ENCODE data around the gene OSBPL6. TPM values are rescaled to one million over a fixed set of nuclear protein-coding genes. Genes with fewer than 3 reads are reported as not detected.

Gene OSBPL6
- total RNA-seq, 1 experiment from 2014 or later, result 4.6 TPM

- Histone ChIP-seq H3K9me3 (ENCODE audit: control insufficient read depth, low read depth, low read length) (no peaks in the 10 kb centered on the region), H3K4ac (ENCODE audit: low read depth, low read length) (no peak overlapping the region), H3K4me2 (ENCODE audit: insufficient read depth, insufficient read length, low read length) (no peak overlapping the region), H2AFZ (ENCODE audit: low read length) (no peak overlapping the region), H2BK5ac (ENCODE audit: insufficient read length, low read length) (no peak overlapping the region), H2BK12ac (ENCODE audit: insufficient read length, low read depth, low read length) (no peak overlapping the region), H4K91ac (ENCODE audit: insufficient read length, low read depth, low read length) (no peak overlapping the region), H4K20me1 (ENCODE audit: control insufficient read depth, insufficient read depth, insufficient read length) (no peaks in the 10 kb centered on the region), H4K5ac (ENCODE audit: insufficient read length, low read depth, low read length) (no peak overlapping the region), H3K18ac (ENCODE audit: insufficient read length, low read depth, low read length) (no peak overlapping the region), H3K79me1 (ENCODE audit: insufficient read depth, low read depth, low read length, poor library complexity, severe bottlenecking) (no peaks in the 10 kb centered on the region), H3K27ac (ENCODE audit: insufficient read length, low read depth, low read length) (no peak overlapping the region), H3T11ph (ENCODE audit: low read length) (no peak overlapping the region), H3K23ac (ENCODE audit: insufficient read length, low read depth, low read length) (no peak overlapping the region), H3K14ac (ENCODE audit: insufficient read depth, low read length) (no peak overlapping the region), H3K27me3 (ENCODE audit: insufficient read depth, low read length) (no peaks in the 10 kb centered on the region), H2BK120ac (ENCODE audit: low read depth, low read length, poor library complexity, severe bottlenecking) (no peak overlapping the region), H3K56ac (ENCODE audit: insufficient read length, low read depth, low read length) (no peak overlapping the region), H2BK20ac (ENCODE audit: low read depth, low read length, poor library complexity, severe bottlenecking) (no peak overlapping the region), H2AK5ac (ENCODE audit: insufficient read length, low read length) (no peak overlapping the region), H3K23me2 (ENCODE audit: insufficient read length, low read depth, low read length, poor library complexity, severe bottlenecking) (no peaks in the 10 kb centered on the region), H3K79me2 (ENCODE audit: insufficient read depth, low read length) (no peaks in the 10 kb centered on the region), H2BK15ac (ENCODE audit: low read depth, low read length) (no peak overlapping the region), H3K9ac (ENCODE audit: extremely low read depth, insufficient read length, low read length) (no peak overlapping the region), H4K8ac (replicated peaks; ENCODE audit: insufficient read length, low read depth, low read length) (no peak overlapping the region), H3K4me1 (ENCODE audit: insufficient read depth, low read length) (no peaks in the 10 kb centered on the region; the same call in 1 of the 2 replicates)
- H3K27ac Mint-ChIP-seq, result no peak overlapping the region
- H3K9me3 Mint-ChIP-seq, result no peaks in the 10 kb centered on the region
- H3K4me1 Mint-ChIP-seq, result peaks cover 9% of the 10 kb centered on the region in 2 experiments
- no peak overlapping the region for H3K4me3 Mint-ChIP-seq
- no peak for DNase-seq
- TF ChIP-seq CTCF (conservative IDR thresholded peaks at IDR 0.05), result no peak
- H3K27me3 Mint-ChIP-seq (ENCODE audit: low read depth), result no peaks in the 10 kb centered on the region
- H3K36me3 Mint-ChIP-seq (ENCODE audit: insufficient read depth in 1 of 3, low read depth in 3 of 3), result no peaks in the 10 kb centered on the region
- no CpG with 5 or more reads among the region's 7 CpGs for WGBS (ENCODE audit: extremely low coverage, insufficient read length, low lambda C conversion rate)
These were observed 57.0 kb downstream of the OSBPL6 start for GRCh38 chr2:178251151-178251955.

All from H9 (cell line).